HG02610 (cell line): ENCODE data around the gene RTL5.

Source experiments
- ATAC-seq: cut with Tn5 transposase; IDR thresholded peaks from one replicate; pipeline ENCODE4 v1.9.1; 2021; ENCODE audit warnings: mild to moderate bottlenecking, moderate library complexity; ENCODE audit not compliant: unreplicated experiment

Gene RTL5

DNA sequence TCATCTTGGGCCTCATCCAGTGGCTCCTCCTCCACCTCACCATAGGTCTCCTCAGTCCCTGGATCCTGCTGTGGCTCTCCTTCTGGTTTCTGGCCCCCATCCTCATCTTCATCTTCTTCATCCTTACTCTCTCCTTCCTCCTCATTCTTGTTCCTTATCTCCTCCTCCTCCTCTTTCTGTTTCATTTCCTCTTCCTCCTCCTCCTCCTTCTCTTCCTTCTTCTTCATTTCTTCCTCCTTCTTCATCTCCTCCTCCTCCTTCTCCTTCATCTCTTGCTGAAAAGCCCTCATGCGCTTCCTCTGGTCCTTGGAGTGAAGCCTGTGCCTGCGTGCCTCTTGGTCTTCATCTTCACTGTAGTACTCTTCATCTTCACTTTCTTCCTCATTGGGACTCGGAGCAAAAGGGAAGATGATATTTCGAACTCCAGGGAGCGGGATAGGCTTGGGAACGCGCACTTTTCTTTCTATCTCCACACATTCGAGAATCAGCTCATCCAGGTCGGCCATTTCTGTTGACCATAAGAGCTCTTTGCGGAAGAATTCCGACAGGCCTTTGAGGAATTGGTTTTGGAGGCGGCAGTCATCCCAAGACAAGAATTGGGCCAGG, 1.5 kb downstream of the RTL5 start:
- no peak for ATAC-seq

DNA sequence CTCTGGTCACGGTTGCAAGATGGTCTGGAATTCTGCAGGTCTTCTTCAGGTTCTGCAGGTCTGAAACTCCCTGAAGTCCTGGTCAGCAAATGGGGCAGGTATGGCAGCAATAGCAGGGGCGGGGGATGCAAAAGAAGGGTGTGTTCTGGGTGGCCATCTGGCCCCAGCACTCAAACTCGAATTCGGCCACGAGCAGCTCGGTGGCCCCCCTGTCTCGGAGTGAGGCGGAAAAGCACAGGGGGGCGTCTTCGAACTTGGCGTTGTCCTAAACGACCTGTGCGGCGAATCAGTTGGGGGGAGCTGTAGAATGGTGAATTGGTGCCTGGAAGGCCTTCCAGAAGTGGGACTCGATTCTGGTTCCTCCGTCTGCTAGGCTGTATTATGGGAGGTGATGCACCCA, 2.1 kb downstream of the RTL5 start:
- no peak for ATAC-seq

- ATAC-seq, result no peak
Observed at GRCh38 chrX:72128881-72129280, 2.8 kb downstream of the RTL5 start.

DNA sequence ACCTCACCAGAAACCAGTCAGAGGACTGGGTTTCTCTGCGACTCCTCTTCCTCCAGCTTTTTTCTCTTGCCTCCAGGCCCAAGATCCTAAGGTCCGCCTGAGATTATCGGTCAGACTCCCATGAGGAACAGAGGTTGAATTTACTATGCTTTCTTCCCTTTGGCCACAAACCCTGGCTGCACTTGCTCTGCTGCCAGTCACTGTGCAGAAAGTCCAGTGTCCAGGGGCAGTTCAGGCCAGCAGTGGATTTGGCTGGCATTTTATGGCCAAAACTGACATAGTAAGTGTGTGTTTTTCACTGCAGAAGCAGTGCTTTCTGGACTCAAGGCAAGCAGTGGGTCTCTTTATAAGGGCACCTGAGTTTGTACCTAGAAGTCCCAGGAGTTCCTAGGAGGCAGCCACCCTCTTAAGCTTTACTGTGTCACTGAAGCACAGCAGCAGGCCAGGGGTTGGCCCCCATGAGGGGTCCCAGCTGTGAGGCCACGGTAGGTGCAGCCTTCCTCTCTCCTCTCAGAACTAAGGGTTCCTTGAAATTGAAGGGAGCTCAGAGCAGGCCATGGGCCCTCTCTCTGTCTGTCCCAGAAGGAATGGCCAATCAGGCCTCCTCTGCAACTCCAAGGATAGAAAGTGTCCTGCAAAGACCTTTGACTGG, 3.4 kb downstream of the RTL5 start:
- ATAC-seq, result no peak

GRCh38 chrX:72127332-72127731, 4.4 kb downstream of the RTL5 start:
- no peak for ATAC-seq

DNA sequence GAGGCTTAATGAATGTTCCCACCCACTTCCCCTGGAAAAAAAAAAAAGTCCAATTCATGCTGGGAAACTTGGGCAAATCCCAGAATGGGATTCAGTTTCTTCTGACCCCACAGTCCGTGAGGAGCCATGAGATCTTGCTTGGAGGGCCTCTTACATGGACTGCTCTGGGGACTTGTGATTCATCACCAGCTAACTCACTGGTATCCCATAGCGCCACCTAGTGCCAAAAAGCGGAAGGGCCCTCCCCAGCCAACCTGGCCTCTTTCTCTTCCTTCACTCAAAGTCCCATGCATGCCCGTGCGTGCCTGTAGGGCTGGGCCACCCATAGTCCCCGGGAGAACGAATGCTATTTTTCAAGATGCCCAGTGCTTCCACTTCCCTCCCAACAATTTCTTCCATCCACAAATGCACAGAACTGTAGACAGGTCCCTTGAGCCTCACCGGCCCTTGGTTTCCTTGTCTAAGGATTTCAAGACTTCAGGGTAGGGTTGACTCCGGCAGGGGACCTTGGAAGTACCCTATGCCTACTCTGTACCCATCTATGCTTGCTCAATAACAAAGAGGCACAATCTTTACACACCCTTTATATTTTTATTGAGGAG, 5.1 kb downstream of the RTL5 start:
- ATAC-seq, result peak; percentile 65

- no peak for ATAC-seq
Observed at GRCh38 chrX:72126048-72126415, 5.7 kb downstream of the RTL5 start.

- ATAC-seq, result no peak
Observed at GRCh38 chrX:72125331-72126047, 6.2 kb downstream of the RTL5 start.

- no peak for ATAC-seq
Observed at GRCh38 chrX:72124540-72125201, 7.0 kb downstream of the RTL5 start.

- no peak for ATAC-seq
Observed at GRCh38 chrX:72123471-72124185, 8.1 kb downstream of the RTL5 start.

DNA sequence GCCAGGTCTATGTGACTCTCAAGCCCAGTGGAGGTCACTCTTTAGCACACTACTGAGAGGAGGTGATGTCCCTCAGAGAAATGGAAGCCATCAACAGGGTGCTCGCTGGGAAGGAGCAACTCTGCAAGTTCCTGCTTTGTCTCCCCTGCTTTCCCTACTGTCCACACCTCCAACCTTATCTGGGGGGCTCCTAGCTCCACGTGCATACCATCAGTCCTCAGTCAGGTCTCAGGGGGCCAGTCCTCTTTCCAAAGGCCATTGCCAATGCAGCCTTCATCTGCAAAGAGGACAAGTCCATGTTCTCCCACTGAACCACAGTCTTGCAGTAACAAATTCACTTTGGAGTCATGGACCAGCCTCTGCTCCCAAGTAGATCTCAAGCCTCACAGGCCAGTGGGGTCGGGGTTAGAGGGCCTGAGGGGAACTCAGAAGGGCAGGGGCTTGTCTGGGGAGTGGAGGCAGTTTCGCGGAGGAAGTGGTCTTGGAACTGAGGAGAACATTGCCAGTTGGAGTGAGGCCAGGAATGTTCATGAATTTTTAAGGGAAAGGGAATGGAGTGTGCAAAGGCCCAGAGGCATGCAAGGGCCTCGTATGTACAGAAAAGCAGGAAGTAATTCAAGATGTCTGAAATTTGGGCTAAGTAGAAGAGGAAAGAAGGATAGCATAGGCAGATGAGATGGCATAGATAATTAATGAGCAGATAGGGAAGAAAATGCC, 8.9 kb downstream of the RTL5 start:
- no peak for ATAC-seq

- peak; percentile 60 for ATAC-seq
Observed at GRCh38 chrX:72121383-72121782, 10.3 kb downstream of the RTL5 start.

GRCh38 chrX:72120837-72121236, 10.9 kb downstream of the RTL5 start:
- ATAC-seq, result no peak

DNA sequence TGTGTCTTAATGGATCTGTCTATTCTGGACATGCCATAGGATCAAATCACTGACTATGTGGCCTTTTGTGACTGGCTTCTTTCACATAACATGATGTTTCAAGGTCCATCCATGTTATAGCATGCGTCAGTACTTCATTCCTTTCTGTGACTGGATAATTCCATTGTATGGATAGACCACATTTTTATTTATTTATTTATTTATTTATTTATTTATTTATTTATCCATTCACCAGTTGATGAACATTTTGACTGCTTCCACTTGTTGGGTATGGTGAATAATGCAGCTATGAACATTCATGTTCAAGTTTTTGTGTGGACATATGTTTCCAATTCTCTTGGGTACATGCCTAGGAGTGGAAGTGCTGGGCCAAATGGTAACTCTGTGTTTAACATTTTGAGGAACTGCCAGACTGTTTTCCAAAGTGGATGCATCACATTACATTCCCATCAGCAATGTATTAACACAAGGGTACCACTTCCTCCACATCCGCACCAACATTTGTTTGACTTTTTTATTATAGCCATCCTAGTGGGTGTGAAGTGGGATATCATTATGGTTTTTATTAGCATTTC, 14.0 kb downstream of the RTL5 start:
- no peak for ATAC-seq

DNA sequence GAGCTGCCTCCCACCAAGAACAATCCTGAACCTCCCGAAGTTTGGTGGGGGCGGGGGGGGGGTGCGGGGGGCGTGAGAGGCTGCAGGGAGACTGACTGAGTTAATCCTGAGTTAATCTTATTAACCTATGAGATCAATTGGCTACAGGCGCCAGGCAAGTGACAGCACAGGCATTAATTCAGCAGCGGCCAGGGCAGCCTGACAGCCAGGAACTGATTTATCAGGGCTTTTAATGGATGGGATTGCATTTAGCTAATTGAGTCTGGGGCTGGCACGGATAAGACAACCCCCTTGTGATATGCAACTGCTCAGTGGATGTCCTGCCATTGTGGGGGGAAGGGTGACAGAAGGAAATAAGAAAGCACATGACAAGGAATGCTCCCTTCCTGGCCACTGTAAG, 16.3 kb downstream of the RTL5 start:
- no peak for ATAC-seq

DNA sequence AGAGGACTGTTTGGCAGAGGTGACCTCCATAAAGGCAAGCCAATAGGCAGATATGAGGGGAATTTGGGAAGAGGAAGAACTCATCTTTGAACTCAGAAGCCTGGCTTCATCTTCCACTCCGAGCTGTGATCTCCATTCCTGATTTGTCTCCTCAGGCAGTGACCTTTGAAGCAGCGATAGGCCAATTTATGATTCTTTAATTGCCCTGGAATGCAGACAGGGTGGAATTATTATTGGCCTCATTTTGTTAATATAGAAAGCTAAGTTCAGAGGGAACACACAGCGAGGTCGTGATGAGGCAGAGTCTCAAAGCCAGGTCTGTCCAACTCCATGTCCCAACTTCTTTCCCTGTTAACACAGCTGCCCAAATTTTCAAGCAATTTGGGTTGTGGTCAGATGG, 16.9 kb downstream of the RTL5 start:
- no peak for ATAC-seq

DNA sequence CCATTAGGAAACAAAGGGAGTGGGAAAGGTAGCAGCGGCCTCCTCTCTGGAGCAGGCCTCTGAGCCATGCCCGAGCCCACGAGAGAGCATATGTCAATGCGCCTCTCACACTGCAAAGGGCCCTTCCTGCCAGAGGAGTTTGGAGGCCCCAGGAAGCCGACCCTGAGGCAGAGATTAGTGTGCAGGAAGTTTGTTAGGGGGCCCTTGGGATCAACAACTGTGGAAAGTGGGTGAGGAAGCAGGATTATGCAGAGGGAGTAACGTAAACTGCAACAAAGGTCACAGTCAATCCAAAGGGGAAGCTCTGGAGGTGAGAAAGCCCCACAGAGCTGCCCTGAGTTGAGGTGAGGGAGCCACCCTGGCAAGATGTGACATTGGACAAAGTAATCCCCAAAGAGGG, 17.4 kb downstream of the RTL5 start:
- no peak for ATAC-seq

- ATAC-seq, result no peak
Observed at GRCh38 chrX:72113461-72113860, 18.3 kb downstream of the RTL5 start.

DNA sequence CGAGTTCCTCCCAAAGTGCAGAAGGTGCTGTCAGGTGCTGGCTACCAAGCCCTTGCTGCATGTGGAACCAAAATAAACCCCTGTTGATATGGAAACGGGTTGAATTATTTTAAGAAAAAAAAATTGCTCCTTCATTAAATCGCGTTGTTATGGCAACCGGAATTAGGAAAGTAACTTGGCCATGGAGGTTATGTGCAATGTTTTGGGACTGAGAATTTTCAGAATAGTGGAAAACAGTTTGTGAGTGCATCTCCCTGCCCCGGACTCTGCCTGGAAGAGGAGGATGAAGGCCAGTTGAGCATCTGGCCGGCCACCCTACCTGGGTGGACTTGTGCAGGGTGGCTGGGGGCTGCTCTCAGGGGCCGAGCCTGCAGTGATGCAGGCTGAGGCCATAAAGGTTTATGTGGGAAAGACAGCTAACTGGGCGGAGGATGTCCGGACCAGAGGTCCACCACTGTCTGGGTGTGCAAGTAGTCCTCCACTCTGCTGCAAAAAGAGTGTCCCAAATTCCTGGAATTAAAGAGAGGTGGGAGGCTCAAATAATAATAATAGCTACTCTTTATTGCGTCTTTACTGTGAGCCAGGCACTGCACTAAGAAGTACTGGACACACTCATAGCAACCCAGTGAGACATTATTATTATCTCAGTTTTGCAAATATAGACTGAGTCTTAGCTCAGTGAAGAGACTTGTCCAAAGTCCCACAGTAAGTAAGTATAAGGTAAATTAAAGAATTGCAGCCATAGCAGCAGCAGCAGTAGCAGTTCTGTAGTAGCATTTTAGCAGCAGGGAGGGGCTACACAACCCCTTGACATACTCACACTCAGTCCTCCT, 20.6 kb downstream of the RTL5 start:
- ATAC-seq, result no peak
